ENCODE data around the gene STK4.

STK4 gene

GRCh38 chr20:45032781-45033180 lies 66.5 kb downstream of the STK4 start:
- no peak for DNase-seq

DNA sequence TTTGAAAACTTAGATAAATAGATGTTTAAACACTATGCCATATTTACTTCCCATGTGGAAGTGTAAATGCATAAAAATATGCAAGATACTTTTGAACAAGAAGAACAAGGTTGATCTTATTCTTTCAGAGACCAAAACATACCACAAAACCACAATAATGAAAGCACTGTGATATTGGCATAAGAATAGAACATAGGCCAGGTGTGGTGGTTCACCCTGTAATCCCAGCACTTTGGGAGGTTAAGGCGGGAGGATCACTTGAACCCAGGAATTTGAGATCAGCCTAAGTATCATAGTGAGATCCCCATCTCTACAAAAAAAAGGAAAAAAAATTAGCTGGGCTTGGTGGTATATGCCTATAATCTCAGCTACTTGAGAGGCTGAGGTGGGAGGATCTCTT lies 68.1 kb downstream of the STK4 start:
- DNase-seq = no peak

DNA sequence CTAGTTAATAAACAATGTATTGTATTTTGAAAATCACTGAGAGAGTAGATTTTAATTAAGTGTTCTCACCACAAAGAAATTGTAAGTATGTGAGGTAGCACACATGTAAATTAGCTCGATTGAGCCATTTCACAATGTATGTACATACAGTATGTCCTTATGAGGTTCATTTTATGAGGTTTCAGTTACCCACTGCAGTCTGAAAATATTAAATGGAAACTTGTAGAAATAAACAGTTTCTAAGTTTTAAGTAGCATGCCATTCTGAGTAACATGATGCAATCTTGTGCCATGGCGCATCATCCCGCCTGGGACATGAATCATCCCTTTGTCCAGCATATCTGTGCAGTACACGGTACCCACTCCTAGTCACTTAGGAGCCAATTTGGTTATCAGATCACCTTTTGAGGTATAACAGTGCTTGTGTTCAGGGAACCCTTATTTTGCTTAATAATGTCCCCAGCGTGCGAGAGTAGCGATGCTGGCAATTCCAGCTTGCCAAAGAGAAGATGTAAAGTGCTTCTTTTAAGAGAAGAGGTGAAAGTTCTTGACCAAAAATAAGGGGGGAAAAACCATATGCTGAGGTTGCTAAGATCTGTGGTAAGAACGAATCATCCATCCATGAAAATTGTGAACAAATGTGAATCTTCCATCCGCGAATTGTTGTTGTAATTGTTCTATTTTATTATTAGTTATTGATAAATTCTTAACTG lies 69.9 kb downstream of the STK4 start:
- peak; percentile 61 for DNase-seq

DNA sequence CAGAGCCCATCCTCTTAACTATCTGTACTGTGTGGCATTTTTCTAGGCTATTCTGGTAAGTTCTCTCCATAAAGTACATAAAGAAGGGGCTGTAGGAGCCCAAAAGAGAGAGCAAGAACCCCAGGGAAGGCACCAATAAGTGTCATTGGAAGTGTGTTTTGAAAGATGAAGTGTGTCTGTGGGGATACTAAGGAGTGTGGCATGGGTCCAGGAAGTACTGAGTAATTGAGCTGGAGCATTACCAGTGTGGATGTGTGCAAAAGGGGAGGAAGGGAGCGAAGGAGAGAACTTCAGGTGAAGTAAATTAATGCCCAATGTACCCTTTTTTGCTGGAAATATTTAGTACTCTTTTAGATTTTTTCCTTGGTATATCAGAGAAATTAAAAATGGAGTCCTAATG lies 70.7 kb downstream of the STK4 start:
- DNase-seq = no peak

DNA sequence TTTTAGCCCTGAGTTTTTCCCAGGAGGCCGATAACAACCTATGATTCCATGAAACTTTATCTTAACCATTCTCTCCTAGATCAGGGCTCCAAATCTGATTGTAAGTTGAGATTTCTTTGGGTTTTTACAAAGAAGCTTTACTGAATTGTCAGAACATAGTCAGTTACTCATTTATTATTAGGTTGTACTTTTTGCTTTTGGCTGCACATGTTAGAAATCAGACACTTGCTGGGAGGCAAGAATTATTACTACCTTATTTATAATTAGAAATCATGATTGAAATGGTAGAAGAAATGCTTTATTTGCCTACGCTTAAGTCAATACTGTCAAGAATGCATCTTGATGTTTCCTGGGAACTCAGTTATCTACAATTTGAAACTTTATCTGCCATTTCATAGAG lies 71.3 kb downstream of the STK4 start:
- DNase-seq = no peak

GRCh38 chr20:45038745-45039474 lies 72.6 kb downstream of the STK4 start:
- no peak for DNase-seq

GRCh38 chr20:45039475-45039820 lies 73.1 kb downstream of the STK4 start:
- no peak for DNase-seq

DNA sequence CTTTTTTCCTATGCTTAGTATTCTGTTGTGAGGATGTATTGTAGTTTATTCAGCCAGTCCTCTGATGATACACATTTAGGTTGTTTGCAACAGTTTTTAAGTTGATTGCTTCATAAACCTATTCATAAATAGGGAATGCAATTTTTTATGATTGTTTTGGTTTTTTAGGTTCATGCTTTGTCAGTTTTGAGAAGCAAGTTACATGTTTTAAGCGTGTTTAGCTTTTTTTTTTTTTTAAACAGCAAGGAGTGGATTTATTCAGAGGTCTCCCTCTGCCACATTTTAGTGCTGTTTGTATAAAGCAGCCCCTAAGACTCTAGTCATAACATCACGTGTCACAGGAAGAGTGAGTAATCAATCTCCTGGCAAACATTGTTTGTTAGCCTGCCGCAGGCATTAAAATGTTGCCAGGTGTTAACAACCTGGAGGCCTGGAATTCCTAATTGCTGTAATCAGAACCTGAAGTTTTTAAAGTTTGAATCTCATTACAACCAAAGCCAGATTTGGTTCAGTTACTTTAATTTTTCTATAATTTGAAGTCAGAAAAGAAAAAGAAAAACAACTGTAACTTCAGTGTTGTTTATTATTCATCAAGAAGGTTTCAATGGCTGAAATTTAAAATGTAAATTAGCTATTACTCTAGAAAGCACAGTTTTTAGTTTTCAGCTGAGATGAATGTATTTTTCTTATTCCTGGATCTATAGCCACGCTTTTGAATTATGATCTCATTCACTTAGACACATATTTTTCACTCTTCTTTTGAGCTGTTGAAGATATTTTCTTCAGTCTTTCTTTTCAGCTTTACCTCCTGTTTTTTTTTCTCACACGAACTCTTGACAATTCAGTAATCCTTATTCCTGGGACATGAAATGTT lies 75.4 kb downstream of the STK4 start:
- no peak for DNase-seq

- no peak for DNase-seq
These were observed 76.7 kb downstream of the STK4 start for GRCh38 chr20:45042978-45043377.

GRCh38 chr20:45044084-45044573 lies 77.8 kb downstream of the STK4 start:
- DNase-seq = peak; percentile 55

DNA sequence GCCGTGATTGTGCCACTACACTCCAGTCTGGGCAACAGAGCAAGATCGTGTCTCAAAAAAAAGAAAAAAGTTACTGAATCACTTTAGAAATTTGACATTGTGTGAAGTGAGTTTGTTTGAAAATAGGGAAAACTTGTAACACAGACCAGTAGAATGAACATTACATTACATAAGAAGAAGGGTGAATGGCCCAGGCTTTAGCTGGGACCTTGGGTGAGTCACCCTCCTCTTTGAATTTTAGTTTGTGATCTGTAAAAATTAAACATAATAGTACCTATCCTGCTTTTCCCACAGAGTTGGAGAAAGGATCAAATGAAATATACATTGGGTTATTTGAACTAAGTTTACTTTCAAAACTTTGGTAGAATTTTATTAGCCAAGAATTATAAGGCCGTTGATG lies 78.3 kb downstream of the STK4 start:
- no peak for DNase-seq

- DNase-seq = no peak
These were observed 81.3 kb downstream of the STK4 start for GRCh38 chr20:45047581-45048119.

DNA sequence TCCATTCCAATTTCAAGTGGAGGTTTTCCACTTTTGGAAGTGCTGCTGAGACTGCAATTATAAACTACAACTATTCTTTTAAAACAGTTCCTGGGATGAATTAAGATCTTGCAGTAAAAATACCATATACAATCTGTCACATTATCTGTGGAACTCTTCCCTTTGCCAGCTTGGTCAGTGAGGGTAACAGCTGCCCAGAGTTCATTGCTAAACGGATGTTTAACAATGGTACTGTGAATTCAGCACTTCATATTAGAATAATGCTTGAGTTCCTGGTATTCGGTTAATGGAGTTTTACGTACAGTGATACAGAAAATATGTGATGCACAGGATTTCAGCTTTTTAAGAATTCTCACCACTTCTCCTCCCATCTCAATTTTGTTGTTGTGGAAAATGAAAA lies 83.1 kb downstream of the STK4 start:
- no peak for DNase-seq

DNA sequence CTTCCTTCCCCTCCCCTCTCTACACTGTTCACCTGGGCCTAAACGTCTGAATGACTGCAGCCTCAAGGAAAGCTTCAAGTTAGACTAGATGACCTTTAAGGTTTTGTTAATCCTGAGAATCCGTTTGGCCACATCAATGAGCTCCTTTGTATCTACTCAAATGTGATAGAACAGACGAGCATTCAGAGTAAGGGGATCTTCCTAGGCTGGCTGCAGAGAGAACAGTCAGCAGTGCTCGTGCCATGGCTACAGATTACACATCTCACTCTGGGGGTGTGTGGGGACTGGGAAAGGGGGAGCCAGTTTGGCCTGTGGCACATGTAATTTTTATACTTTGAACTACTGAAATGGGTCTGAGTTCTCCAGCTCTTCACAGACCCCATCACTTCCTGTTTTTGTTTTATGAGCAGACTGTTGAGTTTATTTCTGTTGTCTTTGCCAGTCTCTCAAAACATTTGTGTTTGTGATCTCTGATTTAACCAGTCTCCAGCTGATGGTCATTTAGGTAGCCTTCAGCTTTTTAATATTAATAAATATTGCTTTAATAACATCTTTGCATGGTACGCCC lies 83.7 kb downstream of the STK4 start:
- DNase-seq = peak; percentile 14

GRCh38 chr20:45051204-45052060 lies 85.1 kb downstream of the STK4 start:
- DNase-seq = no peak

DNA sequence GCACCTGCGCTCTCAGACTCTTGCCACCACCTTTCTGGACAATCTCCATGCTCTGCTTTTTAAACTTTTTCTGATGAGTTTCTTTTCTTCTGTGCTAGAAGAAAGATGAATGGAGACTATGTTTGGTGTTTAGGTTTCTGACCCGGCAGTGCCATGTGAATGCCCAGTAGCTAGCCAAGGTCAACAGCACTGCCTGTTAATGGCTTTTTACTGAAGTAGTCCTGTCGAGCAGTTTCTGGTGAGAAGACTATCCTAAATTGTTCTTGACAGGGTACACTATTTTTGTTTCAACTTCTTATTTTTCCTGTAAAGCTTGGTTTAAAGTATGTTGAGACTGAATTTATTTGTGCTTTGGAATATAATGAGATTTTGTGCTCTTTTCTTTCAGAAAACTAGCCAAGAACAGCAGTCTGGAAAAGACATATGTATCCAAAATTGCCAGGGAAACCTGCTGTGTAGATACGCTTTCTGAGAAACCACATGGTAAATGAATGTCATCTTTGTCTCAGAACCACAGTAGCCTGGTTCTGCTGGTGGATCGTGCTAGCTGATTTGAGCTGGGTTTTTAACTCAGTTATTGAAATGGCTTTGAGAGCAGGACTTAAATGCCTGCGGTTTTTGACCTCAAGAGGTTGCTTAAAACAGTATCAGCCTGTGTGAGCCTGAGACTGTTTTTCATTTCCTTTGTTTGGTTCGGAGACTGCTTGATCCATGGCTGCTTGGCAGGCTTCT lies 86.6 kb downstream of the STK4 start:
- peak; percentile 19 for DNase-seq

DNA sequence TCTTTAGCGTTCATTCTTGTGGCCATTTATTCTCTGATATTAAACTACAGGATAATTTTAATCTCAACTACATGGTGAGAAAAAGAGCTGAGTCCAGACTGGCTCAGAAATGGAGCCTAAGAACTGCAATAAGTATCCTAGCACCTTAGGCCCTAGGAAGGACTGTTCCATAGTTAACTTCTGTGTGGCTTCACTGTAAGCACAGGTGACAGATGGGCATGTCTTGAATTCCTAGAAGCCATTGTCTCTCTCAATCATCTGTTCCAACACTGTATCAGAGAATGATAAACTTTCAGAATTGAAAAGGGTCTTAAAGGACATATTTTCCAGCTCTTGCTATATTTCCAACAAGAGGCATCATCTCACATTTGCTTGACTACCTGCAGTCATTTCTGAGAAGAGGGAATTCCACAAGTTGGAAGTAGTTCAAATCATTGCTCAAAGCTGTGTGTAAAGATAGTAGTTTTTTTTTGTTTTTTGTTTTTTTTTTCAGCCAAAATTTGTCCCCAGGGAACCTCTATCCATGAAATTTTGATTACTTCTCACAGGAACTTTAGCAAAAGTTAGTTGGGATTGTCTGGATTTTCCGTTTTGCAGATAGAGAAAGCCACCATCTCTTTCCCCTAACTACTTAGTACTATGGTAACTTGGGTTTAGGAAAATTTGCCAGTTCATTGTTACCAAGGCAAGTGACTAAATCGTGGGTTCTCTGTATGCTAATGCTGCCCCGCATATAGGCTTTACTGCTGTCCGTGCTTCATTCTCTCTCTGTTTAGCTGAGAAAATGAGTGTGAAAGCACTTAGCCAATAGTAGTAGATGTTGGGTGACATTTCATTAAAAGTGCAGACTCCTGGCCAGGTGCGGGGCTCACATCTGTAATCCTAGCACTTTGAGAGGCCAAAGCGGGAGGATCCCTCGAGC lies 87.4 kb downstream of the STK4 start:
- no peak for DNase-seq

GRCh38 chr20:45055056-45055455 lies 88.7 kb downstream of the STK4 start:
- DNase-seq = no peak

- no peak for DNase-seq
These were observed 90.3 kb downstream of the STK4 start for GRCh38 chr20:45056473-45057173.

Data from stimulated activated CD4-positive, alpha-beta T cell treated with anti-CD3 and anti-CD28 coated beads, Interleukin-4, amount 100 ng/mL, for 24 hours (primary cell).